Measurements from ENCODE around the gene ZNF365. TPM values are rescaled to one million over a fixed set of nuclear protein-coding genes. Genes with fewer than 3 reads are reported as not detected.

The ZNF365 gene, protein sequence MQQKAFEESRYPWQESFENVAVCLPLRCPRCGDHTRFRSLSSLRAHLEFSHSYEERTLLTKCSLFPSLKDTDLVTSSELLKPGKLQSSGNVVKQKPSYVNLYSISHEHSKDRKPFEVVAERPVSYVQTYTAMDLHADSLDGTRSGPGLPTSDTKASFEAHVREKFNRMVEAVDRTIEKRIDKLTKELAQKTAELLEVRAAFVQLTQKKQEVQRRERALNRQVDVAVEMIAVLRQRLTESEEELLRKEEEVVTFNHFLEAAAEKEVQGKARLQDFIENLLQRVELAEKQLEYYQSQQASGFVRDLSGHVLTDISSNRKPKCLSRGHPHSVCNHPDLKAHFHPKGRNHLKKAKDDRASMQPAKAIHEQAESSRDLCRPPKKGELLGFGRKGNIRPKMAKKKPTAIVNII
- total RNA-seq (2022; extraction: Qiagen RNA extraction), result 0.93 to 1.3 TPM (median 1.2 TPM) in 5 replicates

DNA sequence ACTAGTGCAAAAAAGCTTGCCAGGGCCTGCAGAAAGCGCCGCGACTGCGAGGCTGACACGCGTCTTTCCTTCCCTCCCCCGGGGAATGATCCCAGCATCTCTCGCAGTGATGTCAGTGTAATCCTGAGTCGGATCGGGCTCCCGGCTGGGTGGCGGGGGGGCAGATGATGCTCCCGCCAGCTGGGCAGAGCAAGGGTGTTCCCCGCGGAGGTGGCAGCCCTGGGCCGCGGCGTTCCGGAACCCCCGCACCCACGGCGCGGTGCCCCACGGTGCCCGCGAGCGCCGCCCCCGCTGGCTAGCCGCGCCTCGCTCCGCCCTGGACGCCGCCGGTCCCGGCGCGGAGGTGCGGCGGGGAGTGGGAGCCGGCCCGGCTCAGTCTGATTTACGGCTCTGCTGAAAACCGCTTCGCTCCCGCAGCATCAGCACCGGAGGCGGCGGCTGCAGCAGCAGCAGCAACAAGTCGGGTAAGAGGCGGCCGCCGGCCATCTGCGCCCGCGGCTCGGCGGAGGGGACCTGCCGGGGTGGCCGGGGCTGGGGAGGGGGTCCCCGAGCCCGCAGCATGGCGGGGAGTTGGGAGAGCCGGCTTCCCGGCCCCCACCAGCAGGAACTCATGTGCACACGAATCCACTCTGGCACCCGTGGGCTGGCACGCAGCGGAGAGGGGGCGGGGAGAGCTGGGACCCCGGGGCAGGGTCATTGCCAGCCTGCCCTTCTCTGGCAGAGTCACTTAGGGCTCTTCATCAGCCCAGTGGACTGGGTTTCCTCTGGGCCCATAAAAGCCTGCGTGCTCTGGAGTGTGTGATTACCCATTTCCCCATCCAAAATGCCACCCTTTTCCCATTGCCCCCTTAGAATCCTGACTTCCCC is at the start of gene ZNF365:
ZNF365 (plus strand) TSS at position 375 of the 867 bp plus-strand sequence. CDS start 1,825 bp downstream, outside the sequence.

Other genes starting within 250 kb of the ZNF365 start
- gene RTKN2, start 105.5 kb upstream of the ZNF365 start, total RNA-seq (2022; extraction: Qiagen RNA extraction), result 0.83 to 1.1 TPM (median 0.93 TPM) in 5 replicates